ENCODE measurements around the gene IAH1.

The IAH1 gene

DNA sequence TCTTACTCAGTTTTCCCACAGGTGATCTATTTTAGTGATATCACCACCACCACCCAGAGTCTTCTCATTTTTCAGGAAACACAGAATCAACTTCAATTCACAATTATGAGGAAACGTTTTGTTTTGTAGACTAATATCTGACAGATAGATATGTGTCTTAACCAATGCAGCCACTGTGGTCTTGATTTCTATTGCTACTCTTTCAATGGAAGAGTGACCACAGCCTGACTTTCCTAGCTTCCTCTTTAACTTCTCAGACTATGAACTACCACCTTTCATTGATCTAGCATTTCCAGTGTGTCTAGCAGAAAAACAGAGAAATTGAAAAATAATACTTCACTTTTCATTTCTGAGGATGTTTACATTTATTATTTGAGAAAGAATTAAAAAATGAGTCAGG lies 60.8 kb downstream of the IAH1 start:
- DNase-seq: no peak

GRCh38 chr2:9536504-9536903 lies 62.2 kb downstream of the IAH1 start:
- DNase-seq: no peak

DNA sequence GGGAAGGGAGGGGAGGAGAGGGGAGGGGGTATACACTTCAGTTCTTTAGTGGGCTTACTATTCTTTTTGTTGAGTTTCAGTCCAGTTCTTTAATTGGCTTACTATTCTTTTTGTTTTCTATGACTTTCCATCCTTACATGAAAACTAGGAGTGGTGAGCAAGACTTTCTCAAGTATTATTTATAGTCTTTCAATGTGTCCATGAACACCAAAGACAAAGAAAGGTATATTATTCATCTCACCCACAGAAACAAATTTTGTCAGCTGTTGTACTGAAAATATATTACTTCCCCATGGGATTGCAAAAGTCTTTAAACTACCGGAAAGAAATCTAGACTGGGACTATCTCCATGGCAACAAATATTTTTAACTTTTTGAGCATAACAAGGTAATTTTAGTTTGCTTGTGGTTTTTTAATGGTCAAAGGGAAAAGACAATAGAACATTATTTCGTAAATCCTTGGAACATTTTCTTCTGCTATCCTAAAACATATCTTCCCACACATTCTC lies 63.7 kb downstream of the IAH1 start:
- DNase-seq: no peak
